ENCODE data around the gene ST7. TPM values are rescaled to one million over a fixed set of nuclear protein-coding genes. Genes with fewer than 3 reads are reported as not detected.

ST7 gene, protein sequence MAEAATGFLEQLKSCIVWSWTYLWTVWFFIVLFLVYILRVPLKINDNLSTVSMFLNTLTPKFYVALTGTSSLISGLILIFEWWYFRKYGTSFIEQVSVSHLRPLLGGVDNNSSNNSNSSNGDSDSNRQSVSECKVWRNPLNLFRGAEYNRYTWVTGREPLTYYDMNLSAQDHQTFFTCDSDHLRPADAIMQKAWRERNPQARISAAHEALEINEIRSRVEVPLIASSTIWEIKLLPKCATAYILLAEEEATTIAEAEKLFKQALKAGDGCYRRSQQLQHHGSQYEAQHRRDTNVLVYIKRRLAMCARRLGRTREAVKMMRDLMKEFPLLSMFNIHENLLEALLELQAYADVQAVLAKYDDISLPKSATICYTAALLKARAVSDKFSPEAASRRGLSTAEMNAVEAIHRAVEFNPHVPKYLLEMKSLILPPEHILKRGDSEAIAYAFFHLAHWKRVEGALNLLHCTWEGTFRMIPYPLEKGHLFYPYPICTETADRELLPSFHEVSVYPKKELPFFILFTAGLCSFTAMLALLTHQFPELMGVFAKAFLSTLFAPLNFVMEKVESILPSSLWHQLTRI
- 10 to 100 TPM; 16.2 to 38.6 (median 22.5) TPM for total RNA-seq

GRCh38 chr7:116953372-116953905, at the start of gene ST7:
TSS of gene ST7 (plus strand) at chr7:116953501. CDS start at chr7:116953541, 40 bp downstream.
- TF ChIP-seq, protein P1, sequence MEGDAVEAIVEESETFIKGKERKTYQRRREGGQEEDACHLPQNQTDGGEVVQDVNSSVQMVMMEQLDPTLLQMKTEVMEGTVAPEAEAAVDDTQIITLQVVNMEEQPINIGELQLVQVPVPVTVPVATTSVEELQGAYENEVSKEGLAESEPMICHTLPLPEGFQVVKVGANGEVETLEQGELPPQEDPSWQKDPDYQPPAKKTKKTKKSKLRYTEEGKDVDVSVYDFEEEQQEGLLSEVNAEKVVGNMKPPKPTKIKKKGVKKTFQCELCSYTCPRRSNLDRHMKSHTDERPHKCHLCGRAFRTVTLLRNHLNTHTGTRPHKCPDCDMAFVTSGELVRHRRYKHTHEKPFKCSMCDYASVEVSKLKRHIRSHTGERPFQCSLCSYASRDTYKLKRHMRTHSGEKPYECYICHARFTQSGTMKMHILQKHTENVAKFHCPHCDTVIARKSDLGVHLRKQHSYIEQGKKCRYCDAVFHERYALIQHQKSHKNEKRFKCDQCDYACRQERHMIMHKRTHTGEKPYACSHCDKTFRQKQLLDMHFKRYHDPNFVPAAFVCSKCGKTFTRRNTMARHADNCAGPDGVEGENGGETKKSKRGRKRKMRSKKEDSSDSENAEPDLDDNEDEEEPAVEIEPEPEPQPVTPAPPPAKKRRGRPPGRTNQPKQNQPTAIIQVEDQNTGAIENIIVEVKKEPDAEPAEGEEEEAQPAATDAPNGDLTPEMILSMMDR (IDR thresholded peaks at IDR 0.05; ENCODE audit: low read depth), result no peak

- TF ChIP-seq, protein P1 (IDR thresholded peaks at IDR 0.05; ENCODE audit: low read depth), result no peak
Observed at GRCh38 chr7:116906391-116906790, 46.9 kb upstream of the ST7 start.

GRCh38 chr7:116910383-116910782, 42.9 kb upstream of the ST7 start:
- TF ChIP-seq, protein P1 (IDR thresholded peaks at IDR 0.05; ENCODE audit: low read depth), result no peak

DNA sequence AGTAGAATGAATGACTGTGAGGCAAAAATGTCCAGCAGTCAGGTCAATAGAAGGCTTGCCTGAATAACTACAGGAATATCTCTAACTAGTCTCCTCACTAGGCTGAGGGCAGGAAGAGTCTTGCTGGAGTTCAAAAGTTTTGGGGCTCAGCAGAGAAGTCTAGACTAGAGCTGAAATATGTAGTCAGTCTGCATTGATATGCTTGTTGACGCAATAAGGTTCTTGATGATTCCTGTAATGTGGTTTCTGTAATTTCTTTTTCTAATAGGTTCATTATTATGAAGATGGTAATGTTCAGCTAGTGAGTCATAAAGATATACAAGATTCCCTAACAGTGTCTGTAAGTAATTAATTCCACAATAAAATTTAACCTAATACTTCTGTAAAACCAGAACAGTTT, 41.5 kb upstream of the ST7 start:
- TF ChIP-seq, protein P1 (IDR thresholded peaks at IDR 0.05; ENCODE audit: low read depth), result no peak

- TF ChIP-seq, protein P1 (IDR thresholded peaks at IDR 0.05; ENCODE audit: low read depth), result no peak
Observed at GRCh38 chr7:116912269-116912909, 40.9 kb upstream of the ST7 start.

DNA sequence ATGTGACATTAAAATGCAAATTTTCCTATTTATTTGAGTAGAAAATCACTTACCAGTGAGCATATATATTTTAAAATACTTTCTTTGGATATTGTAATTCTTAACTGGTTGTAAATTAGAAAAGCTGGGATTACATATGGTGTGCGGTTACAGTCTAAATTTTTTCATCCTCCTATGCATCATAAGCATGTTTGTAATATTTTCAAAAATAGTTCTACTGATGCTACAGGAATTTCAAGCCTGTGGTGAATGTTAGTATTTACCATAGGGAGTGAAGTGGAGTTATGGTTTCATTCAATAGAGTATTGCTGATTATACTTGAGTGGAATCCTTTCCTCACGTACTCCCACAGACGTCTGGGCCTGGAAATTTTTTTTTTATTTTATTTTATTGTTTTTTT, 34.6 kb upstream of the ST7 start:
- TF ChIP-seq, protein P1 (IDR thresholded peaks at IDR 0.05; ENCODE audit: low read depth), result no peak

- TF ChIP-seq, protein P1 (IDR thresholded peaks at IDR 0.05; ENCODE audit: low read depth), result no peak
Observed at GRCh38 chr7:116920359-116920758, 32.9 kb upstream of the ST7 start.
